Liver (tissue), 9 donors: ENCODE results near the gene CLTA. TPM values are rescaled to one million over a fixed set of nuclear protein-coding genes. Genes with fewer than 3 reads are reported as not detected.

ENCODE experiments used
- DNase-seq: peaks from one replicate; pipeline ENCODE4 v3.0.0-alpha.2; 2017; ENCODE audit warnings: low spot score
- H3K27ac ChIP-seq, 2 donors: one replicate each; pipeline ENCODE4 v1.7.0; 2013; ENCODE audit warnings: inconsistent platforms in 2 of 2, low read length in 2 of 2, control low read depth in 1 of 2, low read depth in 1 of 2, mild to moderate bottlenecking in 1 of 2
- H3K27me3 ChIP-seq, 4 donors: one replicate each; pipeline versions ENCODE4 v1.6.1 to v1.7.0; 2013; ENCODE audit warnings: low read length in 3 of 4, inconsistent platforms in 1 of 4, mild to moderate bottlenecking in 1 of 4, moderate library complexity in 1 of 4; ENCODE audit not compliant: control insufficient read depth in 4 of 4, insufficient read depth in 4 of 4
- H3K36me3 ChIP-seq, 4 donors: one replicate each; pipeline versions ENCODE4 v1.6.1 to v1.7.0; 2013; ENCODE audit warnings: low read length in 3 of 4, mild to moderate bottlenecking in 3 of 4, low read depth in 1 of 4, moderate library complexity in 1 of 4; ENCODE audit not compliant: control insufficient read depth in 4 of 4, insufficient read depth in 3 of 4
- H3K4me1 ChIP-seq, 4 donors: one replicate each; pipeline versions ENCODE4 v1.6.1 to v1.7.0; 2013; ENCODE audit warnings: low read length in 3 of 4, mild to moderate bottlenecking in 3 of 4, moderate library complexity in 1 of 4; ENCODE audit not compliant: control insufficient read depth in 4 of 4, insufficient read depth in 4 of 4
- H3K4me3 ChIP-seq, 3 donors: one replicate each; pipeline versions ENCODE4 v1.6.1 to v1.7.0; 2013; ENCODE audit warnings: low read length in 3 of 3, control low read depth in 1 of 3, low read depth in 1 of 3, mild to moderate bottlenecking in 1 of 3
- H3K9ac ChIP-seq, 2 donors: one replicate each; pipeline ENCODE4 v1.7.0; 2013; ENCODE audit warnings: low read length in 2 of 2, mild to moderate bottlenecking in 2 of 2, moderate library complexity in 2 of 2, control low read depth in 1 of 2, low read depth in 1 of 2
- H3K9me3 ChIP-seq, 4 donors: one replicate each; pipeline versions ENCODE4 v1.6.1 to v1.7.0; 2013; ENCODE audit warnings: low read length in 3 of 4; ENCODE audit not compliant: control insufficient read depth in 4 of 4
- EGR1 ChIP-seq, 2 donors: IDR thresholded peaks; 2 replicates each; pipeline ENCODE4 v1.6.1; 2016 to 2018; ENCODE audit warnings: antibody characterized with exemption in 2 of 2, low read depth in 2 of 2
- FOXA2 ChIP-seq: IDR thresholded peaks from 2 replicates; pipeline ENCODE4 v1.6.1; 2016; ENCODE audit warnings: antibody characterized with exemption
- GABPA ChIP-seq, 2 donors: IDR thresholded peaks in 1 of 2; conservative IDR thresholded peaks in 1 of 2; 2 replicates each; pipeline ENCODE4 v1.6.1; 2016; ENCODE audit warnings: antibody characterized with exemption in 2 of 2, mild to moderate bottlenecking in 1 of 2, moderate library complexity in 1 of 2
- HNF4A ChIP-seq, 2 donors: conservative IDR thresholded peaks; 2 replicates each; pipeline ENCODE4 v1.6.1; 2016; ENCODE audit warnings: antibody characterized with exemption in 2 of 2, mild to moderate bottlenecking in 2 of 2
- HNF4G ChIP-seq: IDR thresholded peaks from 2 replicates; pipeline ENCODE4 v1.6.1; 2016; ENCODE audit warnings: antibody characterized with exemption
- JUND ChIP-seq, 2 donors: IDR thresholded peaks; 2 replicates each; pipeline ENCODE4 v1.6.1; 2016; ENCODE audit warnings: antibody characterized with exemption in 2 of 2
- NR2F2 ChIP-seq: IDR thresholded peaks from 2 replicates; pipeline ENCODE4 v1.6.1; 2016; ENCODE audit warnings: antibody characterized with exemption
- RAD21 ChIP-seq, 2 donors: IDR thresholded peaks; 2 replicates each; pipeline ENCODE4 v1.6.1; 2016; ENCODE audit warnings: antibody characterized with exemption in 2 of 2, mild to moderate bottlenecking in 2 of 2
- SP1 ChIP-seq: IDR thresholded peaks from 2 replicates; pipeline ENCODE4 v1.6.1; 2018; ENCODE audit warnings: antibody characterized with exemption, mild to moderate bottlenecking
- TAF1 ChIP-seq: conservative IDR thresholded peaks from 2 replicates; pipeline ENCODE4 v1.6.1; 2016; ENCODE audit warnings: antibody characterized with exemption, mild to moderate bottlenecking
- YY1 ChIP-seq: IDR thresholded peaks from 2 replicates; pipeline ENCODE4 v1.6.1; 2016; ENCODE audit warnings: antibody characterized with exemption, mild to moderate bottlenecking
- WGBS: extraction: QIAGEN DNeasy Blood & Tissue Kit; methylation state at CpG from one replicate; pipeline ENCODE4 v1.1.7; 2013; 5-methylcytosine and 5-hydroxymethylcytosine counted together
- polyA plus RNA-seq, 2 donors: library from polyadenylated mRNA; stranded (reverse) in 1 of 2; unstranded in 1 of 2; fragments of 200-250 nt in 1 of 2; fragments of >200 nt in 1 of 2; fragmentation: Nextera tagmentation in 1 of 2; extraction: Ambion mirVana in 1 of 2; gene quantifications; one replicate each; pipeline versions ENCODE4 v1.2.1 to v1.2.3, GENCODE V29; 2013 to 2015
- total RNA-seq, 2 donors: library from RNA; depleted of rRNA; stranded (reverse); fragments of >200 nt; gene quantifications; one replicate each; pipeline ENCODE4 v1.2.3, GENCODE V29; 2014
- TF ChIP-seq, protein P1 (sequence below): IDR thresholded peaks from 2 replicates; pipeline ENCODE4 v1.6.1; 2016; ENCODE audit warnings: antibody characterized with exemption
- TF ChIP-seq, protein P2 (sequence below): IDR thresholded peaks from 2 replicates; pipeline ENCODE4 v1.6.1; 2016; ENCODE audit warnings: antibody characterized with exemption, mild to moderate bottlenecking
- TF ChIP-seq, protein P3 (sequence below): IDR thresholded peaks from 2 replicates; pipeline ENCODE4 v1.6.1; 2016; ENCODE audit warnings: antibody characterized with exemption
- donor health status: healthy.
- donor health status: healthy.
- donor health status: healthy.
- donor health status: healthy.
- donor health status: healthy.

CLTA gene
- total and polyA plus RNA-seq, 4 donors, result 48.4 to 102 (median 74.6) TPM

- H3K4me1 ChIP-seq, result peaks cover 2 to 15% (median 6%) of the 10 kb centered on the region in 4 donors
- no peaks in the 10 kb centered on the region for H3K9me3 ChIP-seq
- peak overlapping the region; percentile 49 to 59 for H3K27ac ChIP-seq
- H3K9ac ChIP-seq, result no peak overlapping the region
- H3K27me3 ChIP-seq, result no peaks in the 10 kb centered on the region
- no peak for DNase-seq
- no peak overlapping the region for H3K4me3 ChIP-seq
- 82% methylated on average over 10 of the region's 10 CpGs for WGBS
- TF ChIP-seq, protein P1, sequence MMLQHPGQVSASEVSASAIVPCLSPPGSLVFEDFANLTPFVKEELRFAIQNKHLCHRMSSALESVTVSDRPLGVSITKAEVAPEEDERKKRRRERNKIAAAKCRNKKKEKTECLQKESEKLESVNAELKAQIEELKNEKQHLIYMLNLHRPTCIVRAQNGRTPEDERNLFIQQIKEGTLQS, result no peak
- TF ChIP-seq, protein P2, sequence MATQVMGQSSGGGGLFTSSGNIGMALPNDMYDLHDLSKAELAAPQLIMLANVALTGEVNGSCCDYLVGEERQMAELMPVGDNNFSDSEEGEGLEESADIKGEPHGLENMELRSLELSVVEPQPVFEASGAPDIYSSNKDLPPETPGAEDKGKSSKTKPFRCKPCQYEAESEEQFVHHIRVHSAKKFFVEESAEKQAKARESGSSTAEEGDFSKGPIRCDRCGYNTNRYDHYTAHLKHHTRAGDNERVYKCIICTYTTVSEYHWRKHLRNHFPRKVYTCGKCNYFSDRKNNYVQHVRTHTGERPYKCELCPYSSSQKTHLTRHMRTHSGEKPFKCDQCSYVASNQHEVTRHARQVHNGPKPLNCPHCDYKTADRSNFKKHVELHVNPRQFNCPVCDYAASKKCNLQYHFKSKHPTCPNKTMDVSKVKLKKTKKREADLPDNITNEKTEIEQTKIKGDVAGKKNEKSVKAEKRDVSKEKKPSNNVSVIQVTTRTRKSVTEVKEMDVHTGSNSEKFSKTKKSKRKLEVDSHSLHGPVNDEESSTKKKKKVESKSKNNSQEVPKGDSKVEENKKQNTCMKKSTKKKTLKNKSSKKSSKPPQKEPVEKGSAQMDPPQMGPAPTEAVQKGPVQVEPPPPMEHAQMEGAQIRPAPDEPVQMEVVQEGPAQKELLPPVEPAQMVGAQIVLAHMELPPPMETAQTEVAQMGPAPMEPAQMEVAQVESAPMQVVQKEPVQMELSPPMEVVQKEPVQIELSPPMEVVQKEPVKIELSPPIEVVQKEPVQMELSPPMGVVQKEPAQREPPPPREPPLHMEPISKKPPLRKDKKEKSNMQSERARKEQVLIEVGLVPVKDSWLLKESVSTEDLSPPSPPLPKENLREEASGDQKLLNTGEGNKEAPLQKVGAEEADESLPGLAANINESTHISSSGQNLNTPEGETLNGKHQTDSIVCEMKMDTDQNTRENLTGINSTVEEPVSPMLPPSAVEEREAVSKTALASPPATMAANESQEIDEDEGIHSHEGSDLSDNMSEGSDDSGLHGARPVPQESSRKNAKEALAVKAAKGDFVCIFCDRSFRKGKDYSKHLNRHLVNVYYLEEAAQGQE, result no peak
- TF ChIP-seq HNF4A (conservative IDR thresholded peaks at IDR 0.05) (no peak), FOXA2 (no peak), SP1 (no peak), RAD21 (IDR thresholded peaks at IDR 0.05) (no peak), EGR1 (IDR thresholded peaks at IDR 0.05; ENCODE audit: low read depth in 2 of 2) (no peak), GABPA (IDR thresholded peaks at IDR 0.05 in 1 of 2, conservative IDR thresholded peaks at IDR 0.05 in 1 of 2) (no peak), YY1 (no peak), TAF1 (no peak), HNF4G (no peak), JUND (IDR thresholded peaks at IDR 0.05) (no peak)
- TF ChIP-seq, protein P3, sequence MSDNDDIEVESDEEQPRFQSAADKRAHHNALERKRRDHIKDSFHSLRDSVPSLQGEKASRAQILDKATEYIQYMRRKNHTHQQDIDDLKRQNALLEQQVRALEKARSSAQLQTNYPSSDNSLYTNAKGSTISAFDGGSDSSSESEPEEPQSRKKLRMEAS, result no peak
- H3K36me3 ChIP-seq, result peaks cover 8 to 64% (median 48%) of the 10 kb centered on the region in 4 donors
Measured at GRCh38 chr9:36208521-36209253, 18.0 kb downstream of the CLTA start.

GRCh38 chr9:36210722-36211121 lies 20.0 kb downstream of the CLTA start:
- WGBS, result 84% methylated on average over 8 of the region's 8 CpGs
- H3K4me3 ChIP-seq, result no peak overlapping the region
- no peak for DNase-seq
- peaks cover 2 to 15% (median 6%) of the 10 kb centered on the region in 4 donors for H3K4me1 ChIP-seq
- no peak overlapping the region for H3K27ac ChIP-seq
- H3K9ac ChIP-seq, result no peak overlapping the region
- H3K27me3 ChIP-seq, result no peaks in the 10 kb centered on the region
- no peaks in the 10 kb centered on the region for H3K9me3 ChIP-seq
- TF ChIP-seq YY1 (no peak), JUND (IDR thresholded peaks at IDR 0.05) (no peak), NR2F2 (no peak)
- H3K36me3 ChIP-seq, result peaks cover 8 to 56% (median 44%) of the 10 kb centered on the region in 4 donors

- Histone ChIP-seq H3K4me3 (no peak overlapping the region), H3K9me3 (no peaks in the 10 kb centered on the region), H3K36me3 (peaks cover 5 to 54% (median 42%) of the 10 kb centered on the region in 4 donors), H3K4me1 (peaks cover 2 to 15% (median 6%) of the 10 kb centered on the region in 4 donors), H3K27me3 (no peaks in the 10 kb centered on the region), H3K9ac (no peak overlapping the region), H3K27ac (no peak overlapping the region)
- no peak for TF ChIP-seq JUND (IDR thresholded peaks at IDR 0.05)
- WGBS, result 78% methylated on average over 7 of the region's 7 CpGs
- no peak for DNase-seq
Measured at GRCh38 chr9:36211510-36211909, 20.8 kb downstream of the CLTA start.
